Activated naive CD4-positive, alpha-beta T cell treated with anti-CD3 and anti-CD28 coated beads for 36 hours (primary cell): ENCODE measurements around the gene TMEM86A. TPM values are rescaled to one million over a fixed set of nuclear protein-coding genes. Genes with fewer than 3 reads are reported as not detected.
A peak's percentile ranks its signal among the peaks of the same experiment; 100 is the strongest.
"Not testable (repeated sequence)": the region's sequence is repeated elsewhere in the genome, so short reads cannot be mapped to it uniquely, and the experiment has no call there.

Source experiments
- CTCF ChIA-PET: fragments of 350-600 bp; sonication (Branson Sonifier 250); formaldehyde crosslinking; loops from one replicate; lab custom pipeline; 2021; ENCODE audit warnings: antibody characterized with exemption; lab: Charles Lee
- DNase-seq: peaks from one replicate; pipeline ENCODE4 v3.0.0-alpha.2; 2020
- H3K27ac Mint-ChIP-seq: one replicate; pipeline ENCODE4 v1.8.0; 2021; ENCODE audit warnings: mild to moderate bottlenecking, mixed read lengths
- H3K27me3 Mint-ChIP-seq: one replicate; pipeline ENCODE4 v1.8.0; 2021; ENCODE audit warnings: low read depth, mixed read lengths
- H3K36me3 Mint-ChIP-seq: one replicate; pipeline ENCODE4 v1.8.0; 2021; ENCODE audit warnings: low read depth, mixed read lengths
- H3K4me1 Mint-ChIP-seq: one replicate; pipeline ENCODE4 v1.8.0; 2021; ENCODE audit warnings: low read depth, mixed read lengths
- H3K4me3 Mint-ChIP-seq: one replicate; pipeline ENCODE4 v1.8.0; 2021; ENCODE audit warnings: mild to moderate bottlenecking, moderate library complexity, mixed read lengths
- H3K9me3 Mint-ChIP-seq: one replicate; pipeline ENCODE4 v1.8.0; 2021; ENCODE audit warnings: mixed read lengths
- intact Hi-C: fragments of 100-400 bp; cut with micrococcal nuclease; formaldehyde crosslinking; loops from one replicate; pipeline ENCODE4 v1.15.1; 2023
- total RNA-seq, 2 experiments: library from RNA; stranded (reverse); gene quantifications; one replicate each; pipeline ENCODE4 v1.2.3, GENCODE V29; 2021

Gene TMEM86A, protein sequence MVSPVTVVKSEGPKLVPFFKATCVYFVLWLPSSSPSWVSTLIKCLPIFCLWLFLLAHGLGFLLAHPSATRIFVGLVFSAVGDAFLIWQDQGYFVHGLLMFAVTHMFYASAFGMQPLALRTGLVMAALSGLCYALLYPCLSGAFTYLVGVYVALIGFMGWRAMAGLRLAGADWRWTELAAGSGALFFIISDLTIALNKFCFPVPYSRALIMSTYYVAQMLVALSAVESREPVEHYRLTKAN
- under 1 TPM; 0.05 to 0.15 TPM for total RNA-seq

DNA sequence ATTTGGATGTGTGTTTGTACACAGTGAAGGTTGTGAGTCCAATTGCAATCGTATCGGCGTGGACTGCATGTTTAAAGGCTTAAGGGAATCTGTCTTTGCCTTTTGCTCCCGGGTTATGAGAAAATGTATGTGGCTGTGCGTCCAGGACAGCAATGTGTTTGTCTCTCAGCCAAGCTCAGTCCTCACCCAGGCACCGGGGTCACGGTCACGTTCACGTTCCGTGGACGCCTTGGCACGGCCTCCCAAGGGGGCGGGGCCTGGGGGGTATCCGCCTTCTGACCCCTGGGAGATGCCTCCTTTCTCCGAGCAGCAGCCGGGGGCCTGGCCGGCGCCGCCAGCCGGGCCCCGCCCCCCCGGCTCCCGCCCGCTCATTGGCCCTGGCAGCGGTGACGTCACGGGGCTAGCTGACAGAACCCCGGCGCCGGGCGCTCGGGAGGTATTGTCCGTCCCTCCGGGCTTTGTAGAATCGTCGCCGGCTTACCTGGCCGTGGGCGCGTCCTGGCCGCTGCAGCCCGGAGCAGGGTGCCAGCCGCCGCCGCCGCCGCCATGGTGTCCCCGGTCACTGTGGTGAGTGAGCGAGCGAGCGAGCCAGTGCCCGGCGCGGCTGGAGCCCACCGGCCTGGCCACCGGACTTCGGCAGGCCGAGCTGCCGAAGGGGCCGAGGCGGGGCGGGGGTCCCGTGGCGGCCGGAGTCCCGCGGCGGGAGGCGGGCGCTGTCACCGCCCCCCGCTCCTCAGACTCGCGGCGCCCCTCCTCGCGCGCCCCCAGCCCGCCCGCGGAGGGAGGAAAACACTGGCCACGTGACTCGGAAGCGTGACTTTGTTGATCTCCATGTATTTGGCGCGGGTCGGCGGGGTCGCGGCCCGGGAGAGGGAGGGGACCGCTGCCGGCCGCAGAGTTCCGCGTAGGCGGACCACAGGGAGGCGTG, at the start of gene TMEM86A:
TSS of gene TMEM86A (plus strand) at position 439 of the 928 bp plus-strand sequence. CDS start at position 547, 108 bp downstream.
- Mint-ChIP-seq H3K36me3 (no peaks in the 10 kb centered on the region), H3K27me3 (peaks cover 3% of the 10 kb centered on the region), H3K27ac (no peak within 1 kb of the TSS), H3K4me3 (peak within 1 kb of the TSS; percentile 69), H3K4me1 (peaks cover 7% of the 10 kb centered on the region), H3K9me3 (no peaks in the 10 kb centered on the region)
- peak; percentile 88 for DNase-seq
- intact Hi-C loops: loop anchor here (1.0 kb wide), 3 partner anchors 23 to 64 kb away; partner anchors contain the start of gene SPTY2D1
- CTCF ChIA-PET: interaction anchor here (0.8 to 3.5 kb wide), 3 partner anchors 23 to 32 kb away, joined by 3 to 15 read pairs (median 3); no protein-coding TSS in a partner anchor

DNA sequence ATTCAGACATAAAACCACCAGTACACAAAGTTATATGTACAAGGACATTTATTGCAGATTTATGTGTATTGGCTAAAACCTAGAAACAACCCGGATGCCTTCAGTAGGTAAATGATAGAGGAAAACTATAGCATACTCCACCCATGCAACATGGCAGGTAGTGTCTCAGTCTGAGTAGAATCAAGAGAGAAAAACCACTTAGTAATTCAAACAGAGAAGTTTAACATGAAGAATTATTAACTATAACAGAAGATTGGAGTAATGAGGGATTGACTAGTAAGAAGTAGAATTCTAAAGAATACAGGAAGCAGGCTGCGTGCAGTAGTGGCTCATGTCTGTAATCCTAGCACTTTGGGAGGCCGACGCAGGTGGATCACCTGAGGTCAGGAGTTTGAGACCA, 48.2 kb upstream of the TMEM86A start:
- Mint-ChIP-seq H3K27me3 (no peaks in the 10 kb centered on the region), H3K4me3 (no peak overlapping the region), H3K27ac (no peak overlapping the region), H3K36me3 (no peaks in the 10 kb centered on the region), H3K4me1 (no peaks in the 10 kb centered on the region), H3K9me3 (no peaks in the 10 kb centered on the region)
- intact Hi-C loops: no loop called here
- CTCF ChIA-PET: interaction anchor here (0.6 to 4.4 kb wide), 10 partner anchors 9 to 831 kb away, joined by 3 to 32 read pairs (median 5); no protein-coding TSS in a partner anchor
- no peak for DNase-seq

DNA sequence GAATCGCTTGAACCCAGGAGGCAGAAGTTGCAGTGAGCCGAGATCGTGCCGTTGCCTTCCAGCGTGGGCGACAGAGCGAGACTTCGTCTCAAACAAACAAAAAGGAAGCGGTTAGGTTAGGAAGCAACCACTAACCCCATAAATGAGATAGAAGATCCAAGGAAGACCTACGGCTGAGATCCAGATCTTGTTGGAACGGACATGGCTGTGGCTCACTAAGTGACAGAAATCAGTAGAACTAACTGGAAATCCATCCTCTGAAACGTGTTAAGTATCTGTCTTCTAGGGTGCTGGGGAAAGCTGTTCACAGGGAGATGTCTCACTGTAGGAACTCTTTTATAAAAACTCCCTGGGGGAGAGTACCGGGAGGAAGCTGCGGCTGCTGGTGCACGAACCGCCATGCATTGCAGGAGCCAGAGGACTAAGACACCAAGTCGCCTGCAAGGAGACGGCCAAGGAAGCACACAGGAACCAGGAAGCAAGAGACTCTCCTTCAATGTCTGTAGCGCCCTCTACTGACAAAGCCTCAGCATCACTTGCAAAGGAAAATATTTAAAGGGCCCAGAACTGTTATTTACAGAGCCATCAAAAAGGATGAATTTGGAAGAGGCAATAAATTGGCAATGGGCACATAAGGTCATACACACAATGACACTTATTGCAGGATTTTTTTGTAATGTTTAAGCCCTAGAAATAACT, 47.6 kb upstream of the TMEM86A start:
- no peaks in the 10 kb centered on the region for H3K27me3 Mint-ChIP-seq
- no peaks in the 10 kb centered on the region for H3K36me3 Mint-ChIP-seq
- CTCF ChIA-PET: interaction anchor here (0.6 to 4.4 kb wide), 21 partner anchors 8 to 832 kb away, joined by 3 to 32 read pairs (median 4); no protein-coding TSS in a partner anchor
- peak; percentile 65 for DNase-seq
- intact Hi-C loops: loop anchor here (1.0 kb wide), 4 partner anchors 111 to 536 kb away; no protein-coding TSS in a partner anchor
- H3K9me3 Mint-ChIP-seq: no peaks in the 10 kb centered on the region
- no peak overlapping the region for H3K4me3 Mint-ChIP-seq
- no peaks in the 10 kb centered on the region for H3K4me1 Mint-ChIP-seq
- no peak overlapping the region for H3K27ac Mint-ChIP-seq

DNA sequence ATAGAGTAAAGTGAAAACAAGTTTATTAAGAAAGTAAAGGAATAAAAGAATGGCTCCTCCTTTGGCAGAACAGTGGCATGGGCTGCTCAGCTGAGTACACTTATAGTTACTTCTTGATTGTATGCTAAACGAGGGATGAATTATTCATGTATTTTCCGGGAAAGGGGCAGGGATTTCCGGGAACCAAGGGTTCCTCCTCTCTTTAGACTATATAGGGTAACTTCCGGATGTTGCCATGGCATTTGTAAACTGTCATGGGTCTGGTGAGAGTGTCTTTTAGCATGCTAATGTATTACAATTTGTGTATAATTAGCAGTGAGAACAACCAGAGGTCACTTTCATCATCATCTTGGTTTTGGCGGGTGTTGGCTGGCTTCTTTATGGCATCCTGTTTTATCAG, 40.9 kb upstream of the TMEM86A start:
- Mint-ChIP-seq H3K9me3 (peaks cover 5% of the 10 kb centered on the region), H3K4me1 (no peaks in the 10 kb centered on the region), H3K27ac (no peak overlapping the region), H3K27me3 (no peaks in the 10 kb centered on the region), H3K36me3 (peaks cover 3% of the 10 kb centered on the region), H3K4me3 (no peak overlapping the region)
- CTCF ChIA-PET: no interaction called here
- intact Hi-C loops: no loop called here
- no peak for DNase-seq

DNA sequence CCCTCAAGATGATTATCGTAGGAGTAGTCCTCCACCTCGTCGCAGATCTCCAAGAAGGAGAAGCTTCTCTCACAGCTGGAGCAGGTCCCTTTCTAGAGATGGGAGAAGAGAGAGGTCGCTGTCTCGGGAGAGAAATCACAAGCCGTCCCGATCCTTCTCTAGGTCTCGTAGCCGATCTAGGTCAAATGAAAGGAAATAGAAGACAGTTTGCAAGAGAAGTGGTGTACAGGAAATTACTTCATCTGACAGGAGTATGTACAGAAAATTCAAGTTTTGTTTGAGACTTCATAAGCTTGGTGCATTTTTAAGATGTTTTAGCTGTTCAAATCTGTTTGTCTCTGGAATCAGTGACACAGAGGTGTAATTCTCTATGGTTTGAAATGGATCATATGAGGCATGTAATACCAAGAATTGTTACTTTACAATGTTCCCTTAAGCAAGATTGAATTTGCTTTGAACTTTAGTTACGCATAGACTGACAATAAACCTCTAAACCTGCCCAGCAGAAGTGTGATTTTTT, 33.2 kb upstream of the TMEM86A start:
- CTCF ChIA-PET: interaction anchor here (0.6 kb wide), 1 partner anchor 275 kb away, joined by 3 read pairs; no protein-coding TSS in a partner anchor
- peak overlapping the region; percentile 75 for H3K27ac Mint-ChIP-seq
- not testable (repeated sequence) for H3K9me3 Mint-ChIP-seq

DNA sequence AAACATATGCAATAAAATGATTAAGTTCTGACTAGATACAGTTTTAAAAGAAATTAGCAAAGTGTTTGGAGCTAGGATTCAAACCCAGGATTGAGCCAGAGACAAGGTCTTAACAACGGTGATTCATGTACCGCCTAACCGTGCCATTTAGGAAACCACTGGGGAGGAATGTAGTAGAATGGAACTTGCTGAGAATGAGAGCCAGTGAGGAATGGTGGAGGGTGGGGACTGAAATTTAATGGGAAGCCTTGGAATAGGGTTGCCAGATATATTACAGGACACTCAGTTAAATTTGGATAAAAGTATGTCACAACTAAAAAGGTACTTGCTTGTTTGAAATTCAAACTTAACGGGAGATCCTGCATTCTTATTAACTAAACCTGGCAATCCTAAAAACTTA, 30.4 kb upstream of the TMEM86A start:
- Mint-ChIP-seq H3K27me3 (no peaks in the 10 kb centered on the region), H3K4me3 (no peak overlapping the region), H3K9me3 (no peaks in the 10 kb centered on the region), H3K36me3 (no peaks in the 10 kb centered on the region), H3K27ac (peak overlapping the region; percentile 59), H3K4me1 (peaks cover 64% of the 10 kb centered on the region)
- CTCF ChIA-PET: interaction anchor here (0.9 kb wide), 1 partner anchor 54 kb away, joined by 4 read pairs; no protein-coding TSS in a partner anchor
- intact Hi-C loops: loop anchor here (2.0 to 5.0 kb wide), 3 partner anchors 39 to 286 kb away; partner anchors contain the start of gene TSG101
- DNase-seq: no peak

More for the DNA sequence above, 33.2 kb upstream of the TMEM86A start:
- DNase-seq: peak; percentile 12
- not testable (repeated sequence) for H3K36me3 Mint-ChIP-seq, H3K27me3 Mint-ChIP-seq
- Mint-ChIP-seq H3K4me1 (peaks cover 44% of the 10 kb centered on the region), H3K4me3 (peak overlapping the region; percentile 54)
- intact Hi-C loops: loop anchor here (1.0 to 5.0 kb wide), 3 partner anchors 31 to 283 kb away; partner anchors contain the start of genes SPTY2D1 and TSG101

DNA sequence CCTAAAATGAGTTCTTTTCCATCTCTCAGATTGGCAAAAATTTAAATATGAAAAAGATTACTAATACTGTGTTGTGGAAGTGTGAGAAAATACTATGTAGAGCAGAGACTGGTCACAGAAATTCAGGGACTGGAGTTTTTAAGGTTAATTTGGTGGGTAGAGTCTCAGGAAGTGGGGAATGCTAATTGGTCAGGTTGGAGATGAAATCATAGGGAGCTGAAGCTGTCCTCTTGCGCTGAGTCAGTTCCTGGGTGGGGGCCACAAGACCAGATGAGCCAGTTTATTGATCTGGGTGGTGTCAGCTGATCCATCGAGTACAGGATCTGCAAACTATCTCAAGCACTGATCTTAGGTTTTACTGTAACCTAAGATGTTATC, 29.4 kb upstream of the TMEM86A start:
- H3K36me3 Mint-ChIP-seq: no peaks in the 10 kb centered on the region
- no peak overlapping the region for H3K4me3 Mint-ChIP-seq
- intact Hi-C loops: loop anchor here (1.0 to 5.0 kb wide), 5 partner anchors 35 to 287 kb away; partner anchors contain the start of genes SPTY2D1 and TSG101
- no peaks in the 10 kb centered on the region for H3K9me3 Mint-ChIP-seq
- peak; percentile 23 for DNase-seq
- H3K4me1 Mint-ChIP-seq: peaks cover 70% of the 10 kb centered on the region
- no peaks in the 10 kb centered on the region for H3K27me3 Mint-ChIP-seq
- CTCF ChIA-PET: interaction anchor here (1.0 kb wide), 1 partner anchor 76 kb away, joined by 3 read pairs; no protein-coding TSS in a partner anchor
- H3K27ac Mint-ChIP-seq: peak overlapping the region; percentile 63

DNA sequence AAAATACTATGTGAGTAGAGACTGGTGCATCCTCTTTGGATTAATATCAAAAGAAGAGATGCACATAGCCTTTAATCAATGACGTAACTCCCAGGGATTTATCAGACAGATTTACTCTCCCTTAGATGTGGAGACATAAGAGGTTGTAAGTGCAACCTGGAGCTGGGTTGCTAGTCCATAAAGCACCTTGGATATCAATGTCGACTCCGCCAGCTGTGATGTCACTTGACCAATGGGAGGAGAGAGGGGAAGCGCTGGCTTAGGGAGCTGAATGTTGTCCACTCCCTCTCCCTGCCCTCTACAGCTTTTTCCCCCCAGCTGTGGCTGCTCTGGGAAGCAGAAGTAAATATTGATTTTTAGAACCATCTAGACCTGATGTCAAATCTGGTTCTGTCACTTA, 28.9 kb upstream of the TMEM86A start:
- intact Hi-C loops: loop anchor here (1.0 to 5.0 kb wide), 5 partner anchors 35 to 287 kb away; partner anchors contain the start of genes SPTY2D1 and TSG101
- H3K4me3 Mint-ChIP-seq: no peak overlapping the region
- peaks cover 70% of the 10 kb centered on the region for H3K4me1 Mint-ChIP-seq
- no peaks in the 10 kb centered on the region for H3K36me3 Mint-ChIP-seq
- H3K27ac Mint-ChIP-seq: no peak overlapping the region
- no peaks in the 10 kb centered on the region for H3K9me3 Mint-ChIP-seq
- no peak for DNase-seq
- CTCF ChIA-PET: interaction anchor here (1.0 kb wide), 1 partner anchor 76 kb away, joined by 3 read pairs; no protein-coding TSS in a partner anchor
- no peaks in the 10 kb centered on the region for H3K27me3 Mint-ChIP-seq

DNA sequence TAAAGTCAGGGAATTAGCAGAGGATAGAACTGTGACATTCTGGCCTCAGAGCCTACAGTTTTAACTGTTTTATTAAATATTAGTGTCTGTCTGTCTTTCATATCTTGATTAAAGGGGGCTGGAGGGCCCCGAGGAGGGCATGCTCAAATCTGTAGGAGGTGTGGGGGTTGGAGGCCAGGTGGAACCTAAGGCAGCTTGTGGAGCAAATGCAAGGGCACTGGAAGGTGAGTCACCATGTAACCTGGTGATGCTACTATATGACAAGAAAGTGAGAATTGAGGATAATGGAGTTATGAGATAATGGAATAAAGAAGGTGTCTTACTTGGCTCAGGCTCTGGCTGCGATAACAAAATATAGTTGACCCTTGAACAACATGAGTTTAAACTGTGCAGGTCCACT, 27.3 kb upstream of the TMEM86A start:
- Mint-ChIP-seq H3K27ac (peak overlapping the region; percentile 64), H3K9me3 (no peaks in the 10 kb centered on the region), H3K4me1 (peaks cover 56% of the 10 kb centered on the region), H3K36me3 (no peaks in the 10 kb centered on the region), H3K27me3 (no peaks in the 10 kb centered on the region), H3K4me3 (no peak overlapping the region)
- CTCF ChIA-PET: no interaction called here
- DNase-seq: peak; percentile 36
- intact Hi-C loops: no loop called here

DNA sequence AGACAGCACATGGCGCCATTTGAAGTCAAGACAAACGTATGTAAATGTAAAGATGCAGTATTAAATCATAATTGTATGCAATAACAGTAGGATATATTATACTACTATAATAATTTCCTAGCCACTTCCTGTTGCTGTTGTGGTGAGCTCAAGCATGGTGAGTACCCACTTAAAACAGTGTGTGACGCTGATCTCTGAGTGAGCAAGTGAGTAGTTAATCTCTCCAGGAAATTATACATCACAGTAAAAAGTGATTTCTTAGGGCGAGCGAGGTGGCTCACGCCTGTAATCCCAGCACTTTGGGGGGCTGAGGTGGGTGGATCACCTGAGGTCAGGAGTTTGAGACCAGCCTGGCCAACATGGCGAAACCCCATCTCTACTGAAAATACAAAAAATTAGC, 26.4 kb upstream of the TMEM86A start:
- not testable (repeated sequence) for H3K27me3 Mint-ChIP-seq, H3K36me3 Mint-ChIP-seq, H3K4me3 Mint-ChIP-seq, H3K9me3 Mint-ChIP-seq
- intact Hi-C loops: loop anchor here (1.0 to 2.0 kb wide), 2 partner anchors 26 to 49 kb away; partner anchors contain the start of gene TMEM86A
- Mint-ChIP-seq H3K4me1 (peaks cover 52% of the 10 kb centered on the region), H3K27ac (peak overlapping the region; percentile 79)
- CTCF ChIA-PET: interaction anchor here (1.1 kb wide), 1 partner anchor 56 kb away, joined by 3 read pairs; no protein-coding TSS in a partner anchor
- peak; percentile 69 for DNase-seq

DNA sequence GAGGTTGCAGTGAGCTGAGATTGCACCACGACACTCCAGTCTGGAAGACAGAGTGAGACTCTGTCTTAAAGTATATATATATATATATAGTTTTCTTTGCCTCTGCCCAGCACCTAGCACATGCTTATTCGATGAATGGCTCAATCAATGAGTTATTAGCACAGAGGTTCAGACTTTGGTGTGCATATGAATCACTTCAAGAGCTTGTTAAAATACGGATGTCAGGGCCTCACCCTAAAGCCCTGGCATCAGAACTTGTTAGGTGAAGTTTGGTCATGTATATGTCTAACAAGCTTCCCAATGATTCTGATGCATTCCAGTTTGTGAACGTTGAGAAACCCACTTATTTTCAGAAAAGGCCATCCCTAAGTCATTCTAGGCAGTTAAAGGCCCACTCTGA, 21.8 kb upstream of the TMEM86A start:
- intact Hi-C loops: no loop called here
- CTCF ChIA-PET: interaction anchor here (0.6 to 2.2 kb wide), 2 partner anchors 10 to 54 kb away, joined by 4 to 6 read pairs; no protein-coding TSS in a partner anchor
- peaks cover 21% of the 10 kb centered on the region for H3K4me1 Mint-ChIP-seq
- no peak for DNase-seq
- no peaks in the 10 kb centered on the region for H3K27me3 Mint-ChIP-seq
- no peak overlapping the region for H3K4me3 Mint-ChIP-seq
- no peaks in the 10 kb centered on the region for H3K36me3 Mint-ChIP-seq
- no peaks in the 10 kb centered on the region for H3K9me3 Mint-ChIP-seq
- H3K27ac Mint-ChIP-seq: no peak overlapping the region
